Skeletal muscle cell (primary cell): Measurements from ENCODE around the gene MRPS7.
"Not testable (repeated sequence)": the region's sequence is repeated elsewhere in the genome, so short reads cannot be mapped to it uniquely, and the experiment has no call there.

ENCODE experiments used
- DNase-seq: peaks from one replicate; pipeline ENCODE4 v3.0.0-alpha.2; 2010; ENCODE audit warnings: low read depth
- H3K4me3 ChIP-seq: 2 replicates; pipeline ENCODE4 v1.5.1; 2011; ENCODE audit warnings: low read depth, mild to moderate bottlenecking, control low read depth, low read length, moderate library complexity

MRPS7 gene

DNA sequence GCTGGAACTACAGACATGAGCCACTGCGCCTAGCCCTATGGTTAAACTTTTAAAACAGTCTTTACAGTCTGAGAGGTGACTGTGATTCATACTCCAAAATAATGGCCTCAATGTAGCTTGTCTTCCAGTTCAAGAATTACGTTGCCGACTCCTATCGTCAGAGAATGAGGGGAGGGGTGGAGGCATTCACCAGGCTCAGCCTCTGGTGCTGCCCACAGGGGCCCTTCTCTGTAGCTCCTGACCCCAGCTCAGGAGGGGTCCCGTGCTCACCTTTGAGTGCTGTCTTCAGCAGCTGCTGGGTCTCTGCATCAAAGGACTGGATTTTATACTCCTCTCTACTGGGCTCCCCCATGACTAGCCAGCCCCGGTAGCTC is 8.2 kb downstream of the MRPS7 start:
- DNase-seq = no peak
- peak overlapping the region; percentile 73 for H3K4me3 ChIP-seq

DNA sequence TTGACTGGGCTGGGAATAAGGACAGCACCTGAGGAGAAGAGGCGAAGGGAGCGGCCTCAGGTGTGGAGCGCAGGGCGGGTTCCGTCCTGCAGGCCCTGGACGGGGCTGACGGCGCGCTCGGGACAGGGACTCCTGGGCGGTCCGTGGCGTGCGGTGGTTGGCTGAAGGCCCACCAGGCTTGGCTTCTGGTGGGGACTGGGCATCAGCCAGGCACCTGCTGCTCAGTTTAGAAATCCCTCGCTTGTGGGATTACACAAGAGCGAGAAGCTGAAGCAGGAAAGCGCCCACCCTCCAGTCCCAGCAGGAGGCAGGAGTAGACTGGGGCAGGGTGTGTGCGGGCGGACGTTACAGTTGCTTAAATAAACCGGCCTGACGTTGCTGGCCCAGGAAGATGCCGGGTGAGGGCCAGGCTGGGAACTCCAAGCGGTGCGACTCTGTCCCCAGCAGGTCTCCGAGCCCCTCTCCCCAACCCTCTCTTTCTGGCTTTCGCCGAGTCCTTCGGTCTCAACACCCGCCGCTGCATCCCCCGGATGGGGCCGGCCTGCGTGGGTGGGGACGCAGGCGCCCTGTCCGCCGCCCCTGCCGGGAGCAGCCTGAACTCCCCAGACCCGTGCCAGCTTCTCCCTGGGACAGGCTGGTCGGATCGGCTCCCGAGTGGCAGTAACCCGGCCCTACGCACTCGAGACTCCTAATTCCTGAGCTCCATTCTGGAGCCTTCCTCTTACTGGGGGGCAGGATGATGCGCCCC is 8.7 kb downstream of the MRPS7 start:
- H3K4me3 ChIP-seq = peak overlapping the region; percentile 73
- peak; percentile 43 for DNase-seq

DNA sequence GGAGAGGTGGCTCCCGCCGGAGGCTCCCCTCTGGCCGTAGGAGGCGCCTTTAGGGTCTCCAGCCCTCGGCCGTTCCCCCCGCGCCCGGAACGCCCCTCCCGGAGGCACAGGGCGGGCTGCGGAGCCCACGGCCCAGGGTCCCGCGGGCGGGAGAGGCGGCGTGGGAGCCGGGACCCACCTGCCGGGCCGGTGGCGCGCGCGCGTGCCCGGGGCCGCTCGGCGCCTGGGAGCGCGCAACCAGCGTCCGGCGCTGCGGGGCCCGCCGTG is 9.2 kb downstream of the MRPS7 start, which contains the start of gene MIF4GD:
MIF4GD (minus strand) TSS at position 266 of the 267 bp plus-strand sequence. CDS start 1,036 bp downstream, outside the sequence.
- DNase-seq = no peak
- peak within 1 kb of the TSS; percentile 81 for H3K4me3 ChIP-seq

DNA sequence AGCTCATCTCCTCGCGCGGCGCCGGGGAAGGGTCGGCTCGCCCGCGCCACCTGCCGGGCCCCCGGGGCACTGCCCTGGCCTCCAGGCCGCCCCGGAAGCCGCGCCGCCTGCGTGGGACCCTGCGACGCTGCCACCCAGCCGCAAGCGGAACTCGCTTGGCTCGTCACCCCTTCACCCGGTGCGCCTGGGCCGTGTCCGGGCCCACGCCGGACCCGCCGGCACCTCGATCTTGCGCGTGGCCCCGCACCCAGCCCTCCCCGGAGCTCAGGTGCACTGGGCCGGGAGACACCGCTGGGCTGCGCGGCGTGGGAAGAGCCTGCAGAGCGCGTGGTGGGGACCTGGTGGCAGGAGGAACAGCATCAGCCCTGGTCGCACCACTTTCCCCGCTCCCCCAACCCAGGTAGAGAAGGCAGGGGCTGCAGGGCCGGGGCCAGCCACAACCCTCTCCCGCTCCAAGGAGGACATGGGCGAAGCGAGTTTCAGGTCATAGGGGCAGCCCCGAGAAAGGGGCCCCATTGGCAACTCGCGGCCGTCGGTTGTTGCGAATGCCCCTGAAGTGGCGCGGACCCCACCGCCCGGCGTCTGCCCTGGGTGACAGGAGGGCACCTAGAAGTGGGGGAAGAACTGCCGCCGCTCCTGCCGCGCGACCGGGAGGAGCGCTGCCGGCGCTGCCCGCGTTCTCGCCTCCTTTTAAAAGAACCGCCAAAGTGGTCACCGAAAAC is 9.7 kb downstream of the MRPS7 start:
- peak overlapping the region; percentile 81 for H3K4me3 ChIP-seq
- no peak for DNase-seq

DNA sequence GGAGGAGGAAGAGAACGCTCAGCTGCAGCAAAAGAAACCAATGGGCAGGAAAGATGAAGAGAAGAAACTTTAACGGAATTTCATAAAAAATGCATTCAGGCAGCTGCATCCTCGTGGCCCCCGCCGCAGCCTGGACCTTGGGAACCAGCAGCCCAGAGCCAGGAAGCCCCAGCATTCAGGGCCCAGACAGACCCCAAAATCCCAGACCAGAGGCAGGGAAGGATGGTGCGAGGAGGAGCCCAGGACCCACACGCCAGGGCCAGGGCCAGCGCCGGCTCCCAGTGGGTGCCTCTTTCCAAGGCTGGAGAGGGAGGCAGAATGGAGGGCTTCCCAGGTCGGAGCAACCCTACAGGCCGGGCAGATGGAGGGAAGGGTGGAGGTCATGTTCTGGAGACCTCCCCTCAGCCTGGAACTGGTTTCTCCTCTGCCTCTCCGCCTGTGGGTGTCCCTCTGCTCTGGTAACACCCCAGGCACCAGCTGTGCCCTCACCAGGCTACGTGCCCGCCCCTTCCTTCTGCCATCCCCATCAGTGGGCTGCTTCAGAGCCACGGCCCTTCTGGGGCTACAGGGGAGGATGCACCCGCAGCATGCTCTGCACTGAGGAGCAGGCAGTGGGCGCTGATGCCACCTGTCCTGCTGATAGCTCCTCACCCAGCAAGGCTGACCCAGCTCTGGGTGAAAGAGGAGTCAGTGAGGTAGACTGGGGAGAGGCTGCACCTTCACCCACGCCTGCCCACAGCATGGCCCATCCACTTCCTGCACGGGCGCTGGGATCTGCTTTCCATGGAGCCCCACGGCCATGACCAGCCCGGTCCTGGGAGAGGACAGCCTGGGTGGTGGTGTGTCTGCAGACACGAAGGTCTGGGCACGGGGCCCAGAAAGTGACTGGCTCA is 10.5 kb downstream of the MRPS7 start:
- peak overlapping the region; percentile 81 for H3K4me3 ChIP-seq
- DNase-seq = no peak

DNA sequence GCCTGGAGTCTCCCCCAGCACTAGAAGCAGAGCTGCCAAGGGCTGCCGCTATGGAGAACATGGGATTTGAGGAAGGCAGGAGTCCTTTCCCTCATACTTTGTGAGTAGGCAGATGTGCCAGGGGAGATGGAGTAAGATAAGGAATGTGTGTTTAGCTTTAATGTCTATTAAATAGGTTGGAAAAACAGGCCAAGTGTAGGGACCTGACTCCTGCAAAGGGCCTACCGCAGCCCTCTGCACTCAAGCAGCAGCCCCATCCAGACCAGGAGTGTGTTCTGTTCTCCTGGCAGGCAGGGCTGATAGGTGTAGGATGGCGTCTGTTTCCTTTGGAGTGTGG is 11.1 kb downstream of the MRPS7 start:
- H3K4me3 ChIP-seq = no peak overlapping the region
- no peak for DNase-seq

DNA sequence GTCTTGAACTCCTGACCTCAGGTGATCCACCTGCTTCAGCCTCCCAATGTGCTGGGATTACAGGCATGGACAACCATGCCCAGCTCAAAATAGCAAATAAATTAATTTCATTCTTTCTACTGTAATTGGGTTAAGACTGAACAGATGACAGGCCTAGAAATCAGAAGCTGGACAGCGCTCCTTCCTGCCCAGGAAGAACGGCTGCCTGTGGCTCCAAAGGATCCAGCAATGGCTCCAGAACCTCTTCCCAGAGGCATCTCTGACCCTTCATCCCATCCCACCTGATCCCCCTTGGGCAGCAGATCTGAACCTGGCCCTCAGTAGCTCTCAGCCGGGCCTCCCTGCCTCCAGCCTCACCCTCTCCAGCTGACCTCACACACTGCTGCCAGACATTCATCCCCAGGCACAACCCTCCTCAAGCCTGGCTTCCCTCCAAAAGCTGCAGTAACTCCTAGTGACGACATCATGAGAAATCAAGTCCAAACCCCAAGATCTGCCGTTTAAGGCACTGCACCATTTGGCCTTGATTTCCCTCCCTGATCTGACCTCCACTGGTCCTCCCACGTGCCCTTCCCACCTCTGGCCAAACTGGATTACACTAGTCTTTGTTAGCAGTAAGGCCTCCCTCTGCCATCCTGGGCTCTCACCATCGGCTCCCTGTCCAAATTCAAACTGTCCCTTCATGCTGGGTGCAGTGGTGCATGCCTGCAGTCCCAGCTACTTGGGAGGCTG is 12.5 kb downstream of the MRPS7 start:
- H3K4me3 ChIP-seq = no peak overlapping the region
- peak; percentile 31 for DNase-seq

GRCh38 chr17:75277664-75278071 is 16.0 kb downstream of the MRPS7 start:
- no peak for DNase-seq
- H3K4me3 ChIP-seq = no peak overlapping the region

GRCh38 chr17:75280189-75280588 is 18.5 kb downstream of the MRPS7 start:
- not testable (repeated sequence) for H3K4me3 ChIP-seq, DNase-seq

DNA sequence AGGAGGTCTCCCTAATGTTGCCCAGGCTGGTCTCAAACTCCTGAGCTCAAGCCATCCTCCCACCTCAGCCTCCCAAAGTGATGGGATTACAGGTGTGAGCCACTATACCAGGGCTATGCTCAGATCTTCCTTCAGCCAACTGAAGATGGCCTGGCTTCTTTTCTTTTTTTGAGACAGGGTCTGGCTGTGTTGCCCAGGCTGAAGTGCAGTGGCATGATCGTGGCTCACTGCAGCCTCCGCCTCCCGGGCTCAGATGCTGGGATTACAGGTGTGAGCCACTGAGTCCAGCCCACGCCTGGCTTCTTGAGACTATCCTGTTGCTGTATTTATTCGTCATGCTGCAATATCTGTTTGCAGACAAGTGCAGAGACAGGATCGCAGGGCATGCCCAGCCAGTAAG is 23.4 kb downstream of the MRPS7 start:
- H3K4me3 ChIP-seq = no peak overlapping the region
- DNase-seq = no peak

DNA sequence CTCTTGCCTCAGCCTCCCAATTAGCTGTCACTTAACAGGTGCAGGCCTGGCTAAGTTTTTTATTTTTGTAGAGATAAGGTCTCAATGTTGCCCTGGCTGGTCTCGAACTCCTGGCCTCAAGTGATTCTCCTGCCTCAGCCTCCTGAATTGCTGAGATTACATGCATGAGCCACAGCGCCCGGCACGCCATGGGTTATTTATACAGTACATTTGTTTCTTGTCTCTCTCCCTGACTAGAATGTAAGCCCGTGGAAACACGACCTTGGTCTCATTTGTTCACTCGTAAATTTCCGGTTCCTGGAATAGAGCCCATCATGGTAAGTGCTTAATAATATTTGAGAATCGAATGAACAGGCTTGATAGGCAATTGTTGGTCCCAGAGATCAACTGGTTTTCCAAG is 25.5 kb downstream of the MRPS7 start:
- H3K4me3 ChIP-seq = no peak overlapping the region
- DNase-seq = no peak

- no peak for DNase-seq
- peak overlapping the region; percentile 91 for H3K4me3 ChIP-seq
Observed at GRCh38 chr17:75288359-75288758, 26.7 kb downstream of the MRPS7 start.

DNA sequence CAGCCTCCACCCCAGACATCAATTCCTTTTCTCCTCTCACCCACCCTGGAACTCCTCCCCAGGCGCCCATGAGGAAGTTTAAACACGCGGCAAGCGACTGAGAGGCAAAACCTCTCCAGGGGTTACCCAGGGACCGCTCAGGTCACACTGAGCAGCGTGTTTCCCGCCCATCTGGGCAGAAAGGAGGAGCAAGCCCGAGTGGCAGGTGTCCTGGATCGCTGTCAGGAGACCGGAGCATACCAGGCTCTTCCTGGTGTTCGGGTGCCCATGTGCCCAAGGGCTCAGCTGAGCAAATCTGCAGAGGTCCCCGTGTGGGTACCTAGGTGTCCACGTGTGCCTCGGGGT is 27.1 kb downstream of the MRPS7 start:
- H3K4me3 ChIP-seq = peak overlapping the region; percentile 91
- no peak for DNase-seq

DNA sequence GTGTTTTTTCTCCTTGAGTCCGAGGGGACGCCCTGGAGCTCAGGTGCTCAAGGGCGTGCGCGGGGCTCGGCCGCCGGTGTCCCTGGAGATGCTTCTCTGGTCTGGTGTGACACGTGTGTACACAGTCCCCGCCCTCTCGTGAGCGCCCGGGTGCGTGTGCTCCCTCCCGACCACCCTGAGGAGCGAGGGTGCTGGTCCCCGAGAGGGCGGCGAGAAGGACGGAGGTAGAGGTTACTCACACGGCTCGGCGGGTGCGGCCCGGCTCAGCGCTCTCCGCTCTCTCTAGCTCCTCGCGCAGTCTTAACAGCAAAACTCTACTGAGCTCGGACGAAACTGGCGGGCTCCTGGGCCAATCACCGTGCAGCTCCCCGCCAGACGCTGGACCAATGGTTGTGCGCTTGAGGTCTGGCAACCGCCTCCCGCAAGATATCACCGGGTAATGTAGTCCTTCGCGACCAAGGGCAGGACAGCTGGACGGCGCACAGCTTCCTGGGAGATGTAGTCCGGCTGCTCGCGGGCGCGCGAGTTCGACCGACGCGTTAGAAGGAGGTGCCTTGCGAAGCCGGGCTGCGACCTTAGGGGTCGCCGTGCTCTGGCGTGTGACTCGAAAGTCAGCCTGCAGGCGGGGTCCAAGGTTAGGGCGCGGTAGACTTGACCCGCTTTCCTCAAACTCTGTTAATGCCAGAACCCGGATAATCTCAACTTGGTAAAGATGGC is 27.6 kb downstream of the MRPS7 start, which contains the start of gene SLC25A19:
SLC25A19 (minus strand) TSS at position 319 of the 717 bp plus-strand sequence. CDS start 2,669 bp downstream, outside the sequence.
- peak within 1 kb of the TSS; percentile 91 for H3K4me3 ChIP-seq
- peak; percentile 95 for DNase-seq

DNA sequence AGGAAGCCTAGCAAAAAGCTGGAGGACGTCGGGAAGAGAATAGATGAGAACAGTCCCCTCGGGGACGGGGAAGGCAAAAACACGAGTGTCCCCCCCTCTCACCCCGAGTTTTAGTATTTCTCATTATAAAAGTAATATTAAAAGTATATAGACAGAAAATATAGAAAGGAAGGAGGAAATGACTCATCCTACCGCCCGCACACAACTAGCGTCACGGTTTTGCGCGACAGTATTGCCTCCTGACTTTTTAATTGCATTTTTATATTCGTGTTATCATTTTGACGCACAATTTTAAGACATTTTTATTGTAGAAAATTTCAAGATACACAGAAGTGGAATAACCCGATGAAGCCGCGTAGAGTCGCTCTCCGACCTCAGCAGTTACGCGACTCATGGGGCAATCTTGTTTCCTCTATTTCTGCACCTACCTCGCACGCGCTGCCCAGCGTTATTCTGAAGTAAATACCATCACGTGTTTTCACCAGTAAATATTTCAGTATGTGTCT is 28.2 kb downstream of the MRPS7 start:
- no peak for DNase-seq

DNA sequence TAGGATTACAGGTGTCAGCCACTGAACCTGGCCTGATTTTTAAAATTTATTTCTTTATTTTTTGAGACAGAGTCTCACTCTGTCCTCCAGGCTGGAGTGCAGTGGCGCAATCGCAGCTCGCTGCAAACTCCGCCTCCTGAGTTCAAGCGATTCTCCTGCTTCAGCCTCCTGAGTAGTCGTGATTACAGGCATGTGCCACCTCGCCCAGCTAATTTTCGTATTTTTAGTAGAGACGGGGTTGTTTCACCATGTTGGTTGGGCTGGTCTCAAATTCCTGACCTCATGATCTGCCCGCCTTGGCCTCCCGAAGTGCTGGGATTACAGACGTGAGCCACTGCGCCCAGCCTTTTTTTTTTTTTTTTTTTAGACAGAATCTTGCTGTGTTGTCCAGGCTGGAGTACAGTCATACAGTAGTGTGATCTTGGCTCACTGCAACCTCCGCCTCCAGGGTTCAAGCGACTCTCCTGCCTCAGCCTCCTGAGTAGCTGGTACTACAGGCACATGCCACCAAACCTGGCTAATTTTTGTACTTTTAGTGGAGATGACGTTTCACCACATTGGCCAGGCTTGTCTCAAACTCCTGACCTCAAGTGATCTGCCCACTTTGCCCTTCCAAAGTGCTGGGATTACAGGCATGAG is 31.2 kb downstream of the MRPS7 start:
- not testable (repeated sequence) for DNase-seq, H3K4me3 ChIP-seq

More for the DNA sequence above, 28.2 kb downstream of the MRPS7 start:
- H3K4me3 ChIP-seq = peak overlapping the region; percentile 91

DNA sequence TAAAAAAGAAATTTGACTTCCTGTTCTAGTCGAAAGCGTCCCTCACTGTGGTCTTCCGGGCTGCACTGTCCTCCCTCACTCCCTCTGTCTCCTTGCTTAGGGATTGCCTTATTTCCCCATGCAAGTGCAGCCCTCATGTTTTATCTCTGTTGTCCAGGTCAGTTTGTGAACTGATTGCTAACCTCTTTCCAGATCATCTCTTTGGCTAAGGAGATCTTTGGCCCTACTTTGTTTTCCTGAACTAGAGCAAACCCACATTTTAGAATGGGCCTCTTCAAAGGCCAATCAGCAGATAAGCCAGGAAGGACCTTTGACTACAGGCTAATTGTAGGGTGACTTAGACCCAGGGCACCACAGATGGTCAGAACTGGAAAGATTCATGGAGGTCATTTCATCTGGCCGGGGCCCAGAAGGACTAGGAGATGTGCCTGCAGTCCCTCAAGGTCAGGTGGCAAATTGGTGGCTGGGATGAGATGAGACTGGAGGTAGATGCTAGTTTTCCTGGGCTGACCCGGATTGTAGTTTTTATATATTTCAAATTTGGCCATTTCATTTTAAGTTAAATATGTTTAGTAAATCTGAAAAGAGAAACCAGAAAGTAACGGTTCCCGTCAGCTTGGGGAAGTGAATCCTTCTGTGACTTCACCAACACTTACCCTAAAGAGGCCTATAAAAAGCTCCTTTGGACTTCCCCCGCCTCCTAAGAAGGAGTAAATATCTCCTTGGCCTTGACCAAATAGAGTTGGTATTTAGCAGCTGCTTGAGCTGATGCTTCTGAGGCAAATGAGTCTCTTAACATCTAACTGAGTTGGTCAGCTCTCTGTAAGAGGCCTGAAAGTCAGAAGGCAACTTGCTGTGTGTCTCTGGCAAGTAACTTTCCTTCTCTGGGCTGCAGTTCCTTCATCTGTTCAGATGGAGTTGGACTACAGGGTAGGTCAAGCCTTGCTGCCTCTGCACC is 33.8 kb downstream of the MRPS7 start:
- DNase-seq = no peak
- no peak overlapping the region for H3K4me3 ChIP-seq
